C4-2B (cell line): ENCODE results near the gene DOCK6.
A peak's percentile ranks its signal among the peaks of the same experiment; 100 is the strongest.

ENCODE experiments used
- H3K27ac ChIP-seq: fragments of 450-650 bp; 2 replicates; pipeline ENCODE4 v1.5.1; 2017
- ZFX ChIP-seq: fragments of 450-650 bp; IDR thresholded peaks from 2 replicates; pipeline ENCODE4 v1.6.1; 2017
- TF ChIP-seq, protein P1 (sequence below): fragments of 450-650 bp; conservative IDR thresholded peaks from 2 replicates; pipeline ENCODE4 v1.5.1; 2017; ENCODE audit warnings: mild to moderate bottlenecking

DOCK6 gene

DNA sequence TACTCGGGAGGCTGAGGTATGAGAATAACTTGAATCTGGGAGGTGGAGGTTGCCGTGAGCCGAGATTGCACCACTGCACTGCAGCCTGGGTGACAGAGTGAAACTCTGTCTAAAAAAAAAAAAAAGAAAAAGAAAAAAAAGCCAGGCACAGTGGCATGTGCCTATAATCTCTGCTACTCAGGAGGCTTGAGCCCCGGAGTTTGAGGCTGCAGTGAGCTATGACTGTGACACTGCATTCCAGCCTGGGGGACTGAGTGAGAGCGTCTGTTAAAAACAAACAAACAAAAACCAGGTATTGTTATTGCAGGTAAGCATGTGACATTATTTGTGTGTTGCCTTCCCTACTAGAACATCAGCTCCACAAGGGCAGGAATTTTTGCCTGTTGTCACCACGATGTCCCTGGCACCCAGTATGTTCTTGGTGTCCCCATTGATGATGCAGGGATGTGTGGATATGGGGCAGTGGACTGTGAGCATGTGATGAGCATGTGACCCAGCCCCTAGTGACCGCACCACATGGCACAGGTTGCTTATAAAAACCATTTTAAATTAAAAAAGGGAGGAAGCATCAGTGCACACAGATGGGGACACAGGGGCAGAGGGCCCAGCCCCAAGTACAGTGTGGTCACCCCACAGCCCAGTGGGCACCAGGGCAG lies 63.4 kb downstream of the DOCK6 start:
- peak overlapping the region; percentile 85 for H3K27ac ChIP-seq
- TF ChIP-seq, protein P1, sequence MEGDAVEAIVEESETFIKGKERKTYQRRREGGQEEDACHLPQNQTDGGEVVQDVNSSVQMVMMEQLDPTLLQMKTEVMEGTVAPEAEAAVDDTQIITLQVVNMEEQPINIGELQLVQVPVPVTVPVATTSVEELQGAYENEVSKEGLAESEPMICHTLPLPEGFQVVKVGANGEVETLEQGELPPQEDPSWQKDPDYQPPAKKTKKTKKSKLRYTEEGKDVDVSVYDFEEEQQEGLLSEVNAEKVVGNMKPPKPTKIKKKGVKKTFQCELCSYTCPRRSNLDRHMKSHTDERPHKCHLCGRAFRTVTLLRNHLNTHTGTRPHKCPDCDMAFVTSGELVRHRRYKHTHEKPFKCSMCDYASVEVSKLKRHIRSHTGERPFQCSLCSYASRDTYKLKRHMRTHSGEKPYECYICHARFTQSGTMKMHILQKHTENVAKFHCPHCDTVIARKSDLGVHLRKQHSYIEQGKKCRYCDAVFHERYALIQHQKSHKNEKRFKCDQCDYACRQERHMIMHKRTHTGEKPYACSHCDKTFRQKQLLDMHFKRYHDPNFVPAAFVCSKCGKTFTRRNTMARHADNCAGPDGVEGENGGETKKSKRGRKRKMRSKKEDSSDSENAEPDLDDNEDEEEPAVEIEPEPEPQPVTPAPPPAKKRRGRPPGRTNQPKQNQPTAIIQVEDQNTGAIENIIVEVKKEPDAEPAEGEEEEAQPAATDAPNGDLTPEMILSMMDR = no peak
- TF ChIP-seq ZFX = no peak

DNA sequence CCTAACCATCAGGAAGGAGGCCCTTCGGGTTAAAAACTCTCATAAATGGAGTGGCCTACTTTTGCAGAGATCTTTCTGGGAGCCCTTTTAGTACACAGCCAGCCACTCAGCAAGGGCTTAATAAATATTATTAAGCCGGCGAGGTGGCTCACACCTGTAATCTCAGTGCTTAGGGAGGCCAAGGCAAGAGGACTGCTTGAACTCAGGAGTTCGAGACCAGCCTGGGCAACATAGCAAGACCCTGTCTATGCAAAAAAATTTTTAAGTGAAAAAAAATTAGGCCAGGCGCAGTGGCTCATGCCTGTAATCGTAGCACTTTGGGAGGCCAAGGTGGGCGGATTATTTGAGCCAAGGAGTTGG lies 64.2 kb downstream of the DOCK6 start:
- TF ChIP-seq, protein P1 = no peak
- 0 out of 2 replicates have a peak, but pooled peaks have one; percentile 19 for TF ChIP-seq ZFX
- H3K27ac ChIP-seq = peak overlapping the region; percentile 85

DNA sequence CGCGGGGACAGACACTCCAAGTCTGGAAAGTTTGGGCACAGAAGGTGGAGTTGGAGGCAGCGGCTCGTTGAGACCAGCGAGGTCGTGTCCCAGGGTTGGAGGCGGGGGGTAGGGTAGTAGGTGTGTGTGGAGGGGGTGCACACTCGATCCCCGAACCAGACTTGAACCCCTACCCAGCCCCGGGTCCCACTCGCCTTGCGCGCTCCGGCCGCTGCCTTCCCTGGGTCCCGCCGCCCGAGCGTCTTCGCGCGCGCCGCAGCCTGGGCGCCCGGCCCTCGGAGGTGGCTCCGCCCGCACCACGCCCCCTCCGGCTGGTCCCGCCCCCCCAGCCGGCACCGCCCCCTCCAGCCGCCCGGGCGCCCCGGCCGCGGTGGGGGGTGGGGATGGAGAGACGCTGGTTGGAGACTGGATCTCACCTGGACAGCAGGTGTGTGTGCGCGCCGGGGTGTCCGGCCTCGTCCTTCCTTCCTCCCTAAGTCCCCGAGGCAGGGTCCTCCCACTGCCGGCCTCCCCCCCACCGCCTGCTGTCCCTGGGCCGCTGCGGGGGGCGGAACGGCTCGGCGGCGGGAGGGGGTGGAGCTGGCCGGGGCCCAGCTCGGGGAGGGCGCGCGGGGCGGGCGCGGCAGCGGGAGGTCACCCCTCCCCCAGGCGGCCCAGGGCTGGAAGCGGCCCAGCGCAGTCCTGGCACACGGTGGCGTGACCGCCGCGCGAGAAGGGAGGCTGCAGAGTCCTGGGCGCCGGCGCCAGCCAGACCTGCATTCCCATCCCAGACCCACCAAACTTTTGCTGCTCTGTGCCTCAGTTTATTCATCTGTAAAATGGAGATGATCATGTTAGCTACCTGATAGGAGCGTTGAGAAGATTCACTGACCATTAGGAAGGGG lies 64.8 kb downstream of the DOCK6 start, which contains the start of gene KANK2:
KANK2 (minus strand) TSS at position 255 of the 884 bp plus-strand sequence. CDS start 3,034 bp downstream, outside the sequence.
- H3K27ac ChIP-seq = peak within 1 kb of the TSS; percentile 85
- TF ChIP-seq, protein P1 = no peak
- peak; percentile 58; the same call in 1 of the 2 replicates for TF ChIP-seq ZFX

DNA sequence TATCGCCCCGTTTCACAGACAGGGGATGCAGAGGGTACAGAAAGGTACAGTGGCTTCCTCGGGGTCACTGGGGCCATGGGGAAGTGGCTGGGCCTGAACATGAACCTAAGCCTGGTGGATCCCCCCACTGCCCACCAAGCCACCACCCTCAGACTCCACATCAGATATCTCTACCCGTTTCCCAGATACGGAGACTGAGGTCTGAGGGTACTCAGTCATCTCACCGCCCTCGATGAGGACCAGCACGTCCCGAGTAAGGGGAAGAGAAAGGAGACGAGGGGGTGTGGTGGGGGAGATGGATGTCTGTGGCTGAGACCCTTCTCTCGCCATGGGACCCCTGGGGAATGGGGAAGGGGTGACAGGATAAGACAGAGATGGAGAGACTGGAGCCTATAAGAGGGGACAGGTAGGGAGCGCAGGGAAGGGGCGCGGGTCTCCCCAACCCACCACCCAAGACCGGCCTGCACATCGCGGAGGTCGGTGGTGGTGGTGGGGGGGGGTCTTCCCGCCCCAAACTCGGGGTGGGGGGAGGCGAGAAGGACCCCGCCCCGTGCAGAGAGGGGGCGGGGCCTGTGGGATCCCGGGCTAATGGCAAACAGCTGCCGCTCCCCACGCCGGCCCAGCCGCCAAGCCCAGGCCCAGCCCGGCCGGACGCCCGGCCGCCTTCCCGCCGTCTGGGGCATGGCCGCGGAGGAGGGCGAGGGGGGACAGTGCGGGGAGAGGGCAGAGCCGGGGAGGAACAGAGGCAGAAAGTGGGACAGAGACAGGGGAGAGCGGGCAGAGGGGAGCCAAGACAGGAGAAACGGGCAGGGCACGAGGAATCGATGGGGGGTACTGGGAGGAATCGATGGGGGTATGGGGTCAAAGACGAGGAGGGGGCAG lies 65.7 kb downstream of the DOCK6 start:
- H3K27ac ChIP-seq = peak overlapping the region; percentile 85
- TF ChIP-seq ZFX = 0 out of 2 replicates have a peak, but pooled peaks have one; percentile 38
- TF ChIP-seq, protein P1 = no peak

DNA sequence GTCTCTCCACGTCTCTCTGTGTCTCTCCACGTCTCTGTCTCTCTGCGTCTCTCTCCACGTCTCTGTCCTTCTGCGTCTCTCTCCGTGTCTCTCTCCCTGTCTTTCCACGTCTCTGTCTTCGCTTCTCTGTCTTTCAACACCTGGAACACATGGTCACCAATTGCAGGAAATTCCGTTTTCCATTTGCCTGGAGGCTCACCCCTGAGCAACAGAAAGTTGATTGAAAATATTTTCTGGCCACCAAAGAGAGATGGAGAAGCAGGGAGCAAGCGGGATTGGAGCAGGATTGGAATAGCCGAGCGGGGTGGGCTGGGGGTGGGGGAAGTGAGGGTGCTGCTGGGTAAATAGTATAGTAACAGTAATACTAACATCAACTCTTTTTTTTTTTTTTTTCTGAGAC lies 66.6 kb downstream of the DOCK6 start:
- H3K27ac ChIP-seq = no peak overlapping the region
- TF ChIP-seq, protein P1 = no peak
- TF ChIP-seq ZFX = no peak

DNA sequence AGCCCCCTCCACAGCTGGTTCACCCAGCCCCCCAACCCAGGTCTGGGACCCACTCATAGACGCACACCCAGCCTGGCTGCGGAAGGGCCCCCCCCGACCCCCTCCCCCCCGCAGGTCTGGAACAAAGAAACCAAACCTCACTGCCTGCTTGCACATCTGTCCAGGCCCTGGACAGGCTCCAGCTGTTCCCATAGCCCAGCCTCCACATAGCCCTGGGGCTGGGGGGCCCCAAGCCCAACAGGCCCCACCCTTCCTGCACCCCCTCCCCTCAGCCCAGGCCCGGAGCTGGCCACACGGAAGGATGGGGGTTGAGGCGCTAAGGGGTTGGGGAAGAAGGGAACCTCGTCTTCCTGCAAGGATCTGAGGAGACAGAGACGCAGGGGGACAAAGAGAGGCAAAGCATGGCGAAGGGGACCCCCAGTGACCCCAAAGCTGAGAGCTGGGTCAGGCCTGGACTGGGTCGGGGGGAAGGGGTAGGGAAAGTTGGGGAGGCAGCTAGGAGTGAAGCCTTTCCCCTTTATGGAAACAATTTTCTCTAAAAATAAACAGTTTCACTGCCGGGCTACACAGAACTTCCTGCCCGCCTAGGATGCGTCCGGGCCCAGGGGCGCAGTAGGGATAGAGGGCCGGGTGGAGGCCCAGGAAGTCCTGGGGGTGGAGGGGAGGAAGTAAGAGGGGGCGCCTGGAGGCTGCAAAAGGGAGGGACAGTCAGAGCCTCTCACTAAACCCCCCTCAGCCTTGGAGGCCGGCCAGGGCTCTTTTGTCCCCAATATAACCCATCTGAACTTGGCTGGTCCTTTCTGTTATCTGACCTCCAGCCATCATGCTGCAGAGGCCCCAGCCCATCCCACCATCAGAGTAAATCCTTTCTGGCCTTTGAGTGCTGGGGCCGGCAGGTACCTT lies 67.4 kb downstream of the DOCK6 start:
- TF ChIP-seq, protein P1 = no peak
- no peak for TF ChIP-seq ZFX
- H3K27ac ChIP-seq = no peak overlapping the region
